Measurements from ENCODE around the gene SCIN.
"Not testable (repeated sequence)": the region's sequence is repeated elsewhere in the genome, so short reads cannot be mapped to it uniquely, and the experiment has no call there.

The SCIN gene

DNA sequence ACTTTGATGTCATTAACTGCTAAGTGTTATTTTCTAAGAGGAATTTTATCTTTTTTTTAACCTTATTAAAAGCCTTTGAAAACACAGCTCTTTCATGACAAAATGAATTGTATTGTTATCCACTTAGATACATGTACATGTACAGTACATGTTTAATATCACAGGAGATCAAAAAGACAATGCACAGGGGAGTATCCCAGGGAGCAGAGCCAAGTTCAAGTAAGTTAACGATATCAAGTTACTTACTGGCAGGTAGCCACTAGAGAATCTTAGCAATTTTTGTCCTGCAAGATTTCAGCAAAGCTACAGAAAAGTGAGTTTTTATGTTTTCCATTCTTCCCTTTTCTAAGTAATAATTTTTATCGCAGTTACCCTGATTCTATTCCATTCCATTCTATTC, 83.0 kb downstream of the SCIN start:
- no peaks in the 10 kb centered on the region for H3K27me3 ChIP-seq (replicated peaks)
- H3K27ac ChIP-seq = no peak overlapping the region
- DNase-seq = no peak
- TF ChIP-seq, protein P1, sequence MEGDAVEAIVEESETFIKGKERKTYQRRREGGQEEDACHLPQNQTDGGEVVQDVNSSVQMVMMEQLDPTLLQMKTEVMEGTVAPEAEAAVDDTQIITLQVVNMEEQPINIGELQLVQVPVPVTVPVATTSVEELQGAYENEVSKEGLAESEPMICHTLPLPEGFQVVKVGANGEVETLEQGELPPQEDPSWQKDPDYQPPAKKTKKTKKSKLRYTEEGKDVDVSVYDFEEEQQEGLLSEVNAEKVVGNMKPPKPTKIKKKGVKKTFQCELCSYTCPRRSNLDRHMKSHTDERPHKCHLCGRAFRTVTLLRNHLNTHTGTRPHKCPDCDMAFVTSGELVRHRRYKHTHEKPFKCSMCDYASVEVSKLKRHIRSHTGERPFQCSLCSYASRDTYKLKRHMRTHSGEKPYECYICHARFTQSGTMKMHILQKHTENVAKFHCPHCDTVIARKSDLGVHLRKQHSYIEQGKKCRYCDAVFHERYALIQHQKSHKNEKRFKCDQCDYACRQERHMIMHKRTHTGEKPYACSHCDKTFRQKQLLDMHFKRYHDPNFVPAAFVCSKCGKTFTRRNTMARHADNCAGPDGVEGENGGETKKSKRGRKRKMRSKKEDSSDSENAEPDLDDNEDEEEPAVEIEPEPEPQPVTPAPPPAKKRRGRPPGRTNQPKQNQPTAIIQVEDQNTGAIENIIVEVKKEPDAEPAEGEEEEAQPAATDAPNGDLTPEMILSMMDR (IDR thresholded peaks at IDR 0.05; ENCODE audit: low read depth, low read length, missing control alignments) = no peak
- no peaks in the 10 kb centered on the region for H3K36me3 ChIP-seq (replicated peaks)
- no peak overlapping the region for H3K4me3 ChIP-seq (ENCODE audit: low read depth, low read length)
- in situ Hi-C loops (cut with HindIII; ENCODE audit: low pct_ligation_motif_present, low sequenced_read_pairs) = no loop called here

DNA sequence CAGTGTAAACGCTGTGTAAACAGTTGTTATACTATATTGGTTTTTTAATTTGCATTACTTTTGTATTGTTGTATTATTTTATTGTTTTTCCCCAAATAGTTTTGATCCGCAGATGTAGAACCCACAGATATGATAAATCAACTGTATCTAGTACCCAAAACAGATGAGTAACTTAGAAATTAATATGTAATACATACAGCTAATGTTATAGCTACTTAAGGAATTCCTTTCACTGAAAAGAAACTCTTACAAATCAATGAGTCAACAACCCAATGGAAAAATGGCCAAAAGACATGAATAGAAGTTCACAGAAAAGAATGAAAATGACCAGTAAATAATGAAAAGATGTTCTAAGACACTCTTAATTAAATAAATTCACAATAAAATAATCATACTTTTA, 84.6 kb downstream of the SCIN start:
- in situ Hi-C loops (cut with HindIII; ENCODE audit: low pct_ligation_motif_present, low sequenced_read_pairs) = no loop called here
- no peak for DNase-seq
- H3K27ac ChIP-seq = no peak overlapping the region
- H3K27me3 ChIP-seq (replicated peaks) = no peaks in the 10 kb centered on the region
- no peak overlapping the region for H3K4me3 ChIP-seq (ENCODE audit: low read depth, low read length)
- TF ChIP-seq, protein P1 (IDR thresholded peaks at IDR 0.05; ENCODE audit: low read depth, low read length, missing control alignments) = no peak
- no peaks in the 10 kb centered on the region for H3K36me3 ChIP-seq (replicated peaks)

DNA sequence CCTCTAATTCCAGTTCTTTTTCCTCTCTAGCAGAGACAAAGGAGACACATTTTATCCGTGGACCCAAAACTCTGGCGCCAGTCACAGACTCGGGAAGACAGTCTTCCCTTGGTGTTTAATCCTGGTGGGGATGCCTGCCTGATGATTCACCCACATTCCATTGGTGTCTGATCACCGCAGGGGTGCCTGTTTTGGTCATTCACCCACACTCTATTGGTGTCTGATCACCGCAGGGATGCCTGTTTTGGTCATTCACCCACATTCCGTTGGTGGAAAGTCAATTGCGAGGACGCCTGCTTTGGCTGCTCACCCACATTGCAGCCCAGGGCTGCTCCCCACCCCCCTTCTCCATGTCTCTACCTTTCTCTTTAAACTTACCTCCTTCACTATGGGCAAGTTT, 89.9 kb downstream of the SCIN start:
- DNase-seq = peak; percentile 95
- in situ Hi-C loops (cut with HindIII; ENCODE audit: low pct_ligation_motif_present, low sequenced_read_pairs); H3K36me3 ChIP-seq (replicated peaks); H3K4me3 ChIP-seq (ENCODE audit: low read depth, low read length); H3K27me3 ChIP-seq (replicated peaks): not testable (repeated sequence)
- peak overlapping the region; percentile 27 for H3K27ac ChIP-seq

DNA sequence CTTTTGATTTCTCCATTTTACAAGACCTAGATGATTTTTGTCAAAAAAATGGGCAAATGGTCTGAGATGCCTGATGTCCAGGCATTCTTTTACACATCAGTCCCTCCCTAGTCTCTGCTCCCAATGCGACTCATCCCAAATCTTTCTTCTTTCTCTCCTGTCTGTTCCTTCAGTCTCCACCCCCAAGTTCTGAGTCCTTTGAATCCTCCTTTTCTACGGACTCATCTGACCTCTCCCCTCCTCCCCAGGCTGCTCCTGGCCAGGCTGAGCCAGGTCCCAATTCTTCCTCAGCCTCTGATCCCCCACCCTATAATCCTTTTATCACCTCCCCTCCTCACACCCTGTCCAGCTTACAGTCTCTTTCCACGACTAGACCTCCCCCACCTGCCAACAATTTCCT, 90.5 kb downstream of the SCIN start:
- DNase-seq; H3K27ac ChIP-seq; H3K4me3 ChIP-seq (ENCODE audit: low read depth, low read length); in situ Hi-C loops (cut with HindIII; ENCODE audit: low pct_ligation_motif_present, low sequenced_read_pairs); H3K27me3 ChIP-seq (replicated peaks); H3K36me3 ChIP-seq (replicated peaks): not testable (repeated sequence)

DNA sequence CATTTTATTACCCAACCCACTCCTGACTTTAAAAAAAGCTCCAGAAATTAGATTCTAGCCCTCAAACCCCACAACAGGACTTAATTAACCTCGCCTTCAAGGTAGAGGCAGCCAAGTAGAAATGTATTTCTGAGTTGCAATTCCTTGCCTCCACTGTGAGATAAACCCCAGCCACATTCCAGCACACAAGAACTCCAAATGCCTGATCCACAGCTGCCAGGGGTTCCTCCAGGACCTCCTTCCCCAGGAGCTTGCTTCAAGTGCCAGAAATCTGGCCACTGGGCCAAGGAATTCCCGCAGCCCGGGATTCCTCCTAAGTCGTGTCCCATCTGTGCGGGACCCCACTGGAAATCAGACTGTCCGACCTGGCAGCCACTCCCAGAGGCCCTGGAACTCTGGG, 91.1 kb downstream of the SCIN start:
- no peak overlapping the region for H3K4me3 ChIP-seq (ENCODE audit: low read depth, low read length)
- DNase-seq = no peak
- H3K36me3 ChIP-seq (replicated peaks) = no peaks in the 10 kb centered on the region
- TF ChIP-seq, protein P1 (IDR thresholded peaks at IDR 0.05; ENCODE audit: low read depth, low read length, missing control alignments) = no peak
- H3K27me3 ChIP-seq (replicated peaks) = no peaks in the 10 kb centered on the region
- no peak overlapping the region for H3K27ac ChIP-seq
- in situ Hi-C loops (cut with HindIII; ENCODE audit: low pct_ligation_motif_present, low sequenced_read_pairs) = no loop called here

DNA sequence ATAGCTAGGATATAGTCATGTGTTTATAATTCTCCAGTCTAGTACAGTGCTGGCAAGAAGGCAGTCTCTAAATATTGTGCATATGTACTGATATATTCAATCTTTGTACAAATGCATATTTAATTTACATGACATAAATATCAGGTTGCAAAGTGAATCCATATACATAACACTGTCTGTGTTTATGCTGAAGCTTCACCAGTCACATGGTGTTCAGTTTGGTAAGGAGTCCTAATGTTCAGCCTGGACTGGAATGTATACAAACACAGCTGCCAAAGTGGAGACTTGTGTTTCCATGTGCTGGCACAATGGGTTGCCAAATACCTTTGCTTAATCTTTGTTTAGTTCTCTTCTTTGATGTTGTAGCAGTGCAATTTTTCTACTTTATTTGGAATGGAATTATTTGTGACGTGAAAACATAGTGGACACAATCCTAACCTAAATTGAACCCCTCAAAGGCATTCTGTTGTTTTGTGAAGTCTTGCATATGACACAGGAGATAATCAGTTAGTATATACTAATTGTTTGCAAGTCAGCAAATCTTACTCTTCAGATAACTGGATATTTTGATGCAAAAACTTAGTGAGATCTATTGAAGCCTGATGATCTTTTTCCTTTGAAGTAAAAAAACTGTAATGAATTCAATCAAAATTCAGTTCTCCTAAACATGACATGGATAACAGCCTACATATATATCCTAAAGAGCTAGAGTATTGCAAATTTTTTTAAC, 99.6 kb downstream of the SCIN start:
- no peaks in the 10 kb centered on the region for H3K36me3 ChIP-seq (replicated peaks)
- no peak overlapping the region for H3K27ac ChIP-seq
- in situ Hi-C loops (cut with HindIII; ENCODE audit: low pct_ligation_motif_present, low sequenced_read_pairs) = no loop called here
- H3K4me3 ChIP-seq (ENCODE audit: low read depth, low read length) = no peak overlapping the region
- TF ChIP-seq, protein P1 (IDR thresholded peaks at IDR 0.05; ENCODE audit: low read depth, low read length, missing control alignments) = no peak
- DNase-seq = no peak
- H3K27me3 ChIP-seq (replicated peaks) = no peaks in the 10 kb centered on the region

Measured in brain microvascular endothelial cell (primary cell).